ENCODE measurements around the gene MIPOL1.
A peak's percentile ranks its signal among the peaks of the same experiment; 100 is the strongest.
"Not testable (repeated sequence)": the region's sequence is repeated elsewhere in the genome, so short reads cannot be mapped to it uniquely, and the experiment has no call there.

MIPOL1 gene, protein sequence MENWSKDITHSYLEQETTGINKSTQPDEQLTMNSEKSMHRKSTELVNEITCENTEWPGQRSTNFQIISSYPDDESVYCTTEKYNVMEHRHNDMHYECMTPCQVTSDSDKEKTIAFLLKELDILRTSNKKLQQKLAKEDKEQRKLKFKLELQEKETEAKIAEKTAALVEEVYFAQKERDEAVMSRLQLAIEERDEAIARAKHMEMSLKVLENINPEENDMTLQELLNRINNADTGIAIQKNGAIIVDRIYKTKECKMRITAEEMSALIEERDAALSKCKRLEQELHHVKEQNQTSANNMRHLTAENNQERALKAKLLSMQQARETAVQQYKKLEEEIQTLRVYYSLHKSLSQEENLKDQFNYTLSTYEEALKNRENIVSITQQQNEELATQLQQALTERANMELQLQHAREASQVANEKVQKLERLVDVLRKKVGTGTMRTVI

DNA sequence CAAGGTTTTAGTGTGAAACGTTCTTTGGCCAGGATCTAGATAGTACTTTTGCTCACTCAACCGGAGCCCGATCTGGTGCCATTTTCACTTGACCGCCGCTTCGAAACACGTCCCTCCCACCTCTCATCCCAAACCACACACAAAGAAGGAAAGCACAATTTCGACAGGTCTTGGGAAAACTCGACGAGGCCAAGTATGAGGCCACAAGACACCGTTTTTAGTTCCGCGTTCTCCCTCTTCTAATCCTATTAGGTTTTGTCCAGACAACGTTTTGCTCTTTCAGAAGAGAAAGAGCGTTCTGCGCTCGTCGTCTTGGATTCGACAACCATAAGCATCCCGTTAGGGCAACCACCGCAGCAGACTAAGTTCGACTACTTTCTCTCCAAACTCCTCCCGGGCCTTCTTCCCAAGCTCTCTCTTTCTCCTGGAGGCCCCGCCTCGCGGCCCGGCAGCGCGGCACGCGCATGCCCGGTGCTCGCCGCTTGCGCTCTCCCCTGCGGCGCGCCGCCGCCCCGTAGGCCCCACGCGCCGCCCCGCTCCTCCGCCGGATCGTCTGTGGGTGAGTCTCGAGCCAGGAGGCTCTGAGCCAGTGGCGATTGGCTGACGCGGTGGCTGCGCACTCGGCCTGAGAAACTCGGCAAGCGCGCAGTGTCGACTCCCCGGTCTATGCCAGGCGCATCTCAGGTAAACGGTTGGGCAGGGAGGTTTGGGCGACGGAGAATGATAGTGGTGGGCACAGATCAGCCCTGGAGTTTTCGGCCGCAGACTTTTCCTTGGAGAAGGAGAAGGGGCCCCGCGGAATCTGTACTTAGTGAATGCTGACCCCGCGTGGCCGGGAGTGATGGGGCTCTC lies at the start of gene MIPOL1:
Gene MIPOL1, plus strand, starts transcription at position 517 of the 852 bp plus-strand sequence. CDS start 49,952 bp downstream, outside the sequence.
- H3K27me3 Mint-ChIP-seq: peaks cover 33% of the 10 kb centered on the region
- H3K27ac Mint-ChIP-seq: no peak within 1 kb of the TSS
- DNase-seq: peak; percentile 7 to 8
- peak within 1 kb of the TSS; percentile 78 to 80 for H3K4me3 Mint-ChIP-seq
- H3K4me1 Mint-ChIP-seq: peaks cover 13% of the 10 kb centered on the region
- peaks cover 0 to 5% of the 10 kb centered on the region in 2 donors for H3K9me3 Mint-ChIP-seq
- ATAC-seq: peak; percentile 68

DNA sequence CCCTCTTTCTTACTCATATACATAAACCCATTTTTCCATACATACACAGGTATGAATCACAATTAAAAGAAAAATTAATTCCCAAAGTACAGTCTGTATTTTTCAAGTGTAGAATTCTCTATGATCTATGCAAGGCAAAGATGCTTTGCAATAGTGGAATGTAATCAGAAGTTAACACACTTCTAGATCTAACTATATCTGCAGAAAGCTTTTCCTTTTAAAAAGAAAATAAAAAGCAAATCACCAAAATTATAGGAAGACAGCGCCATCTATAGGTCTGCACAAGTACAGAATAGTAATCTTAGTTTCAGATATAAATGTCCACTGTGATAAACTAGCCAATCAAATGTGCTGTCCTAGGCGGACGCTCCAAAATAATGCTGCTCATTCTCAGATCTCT lies 47.3 kb upstream of the MIPOL1 start:
- ATAC-seq (peak; percentile 46), DNase-seq (no peak)
- H3K27ac Mint-ChIP-seq: no peak overlapping the region
- H3K4me3 Mint-ChIP-seq: no peak overlapping the region
- no peaks in the 10 kb centered on the region for H3K4me1 Mint-ChIP-seq
- H3K27me3 Mint-ChIP-seq: no peaks in the 10 kb centered on the region
- H3K9me3 Mint-ChIP-seq: peaks cover 9 to 21% of the 10 kb centered on the region in 2 donors

DNA sequence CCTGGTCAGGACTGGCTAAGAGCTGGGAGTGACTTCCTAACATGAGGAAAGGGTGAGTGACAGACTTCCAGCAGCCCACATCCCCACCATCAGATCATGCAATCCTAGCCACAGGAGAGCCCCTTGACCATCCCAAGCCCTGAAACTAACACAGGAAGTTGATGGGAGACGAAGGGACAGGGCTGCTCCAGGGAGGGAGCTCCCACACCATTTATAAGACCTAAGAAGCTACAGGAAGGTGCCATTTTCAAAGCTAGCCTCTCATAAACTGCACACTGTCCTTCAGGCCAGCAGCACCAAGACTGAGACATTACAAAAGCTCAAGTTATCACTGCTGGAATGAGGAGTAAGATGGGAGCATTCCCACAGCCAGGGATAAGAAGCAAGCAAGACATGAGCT lies 44.7 kb upstream of the MIPOL1 start:
- Mint-ChIP-seq H3K9me3 (peaks cover 6 to 38% of the 10 kb centered on the region in 2 donors), H3K4me1 (no peaks in the 10 kb centered on the region), H3K27ac (no peak overlapping the region), H3K27me3 (no peaks in the 10 kb centered on the region), H3K4me3 (no peak overlapping the region)
- DNase-seq: no peak
- ATAC-seq: no peak

DNA sequence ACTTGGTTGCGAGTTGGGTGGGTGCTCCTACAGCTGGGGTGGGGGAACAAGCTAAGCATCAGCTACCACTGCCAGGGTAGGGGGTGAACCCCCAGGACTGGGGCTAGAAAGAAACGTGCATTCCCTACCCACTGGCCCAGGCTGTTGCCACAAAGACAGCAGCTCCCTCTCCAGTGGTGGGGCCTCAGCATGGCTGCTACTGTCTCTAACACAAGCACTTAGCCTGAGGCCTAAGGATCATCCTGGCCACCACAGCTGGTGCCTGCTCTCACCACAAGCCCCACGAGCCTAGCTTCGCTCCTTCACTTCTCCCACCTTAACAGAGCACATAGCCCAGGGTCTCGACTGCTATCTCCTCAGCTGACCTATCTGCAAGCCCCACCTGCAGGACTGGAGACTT lies 44.3 kb upstream of the MIPOL1 start:
- no peaks in the 10 kb centered on the region for H3K27me3 Mint-ChIP-seq
- no peak overlapping the region for H3K4me3 Mint-ChIP-seq
- ATAC-seq (no peak), DNase-seq (no peak)
- H3K9me3 Mint-ChIP-seq: peaks cover 6 to 42% of the 10 kb centered on the region in 2 donors
- no peaks in the 10 kb centered on the region for H3K4me1 Mint-ChIP-seq
- no peak overlapping the region for H3K27ac Mint-ChIP-seq

DNA sequence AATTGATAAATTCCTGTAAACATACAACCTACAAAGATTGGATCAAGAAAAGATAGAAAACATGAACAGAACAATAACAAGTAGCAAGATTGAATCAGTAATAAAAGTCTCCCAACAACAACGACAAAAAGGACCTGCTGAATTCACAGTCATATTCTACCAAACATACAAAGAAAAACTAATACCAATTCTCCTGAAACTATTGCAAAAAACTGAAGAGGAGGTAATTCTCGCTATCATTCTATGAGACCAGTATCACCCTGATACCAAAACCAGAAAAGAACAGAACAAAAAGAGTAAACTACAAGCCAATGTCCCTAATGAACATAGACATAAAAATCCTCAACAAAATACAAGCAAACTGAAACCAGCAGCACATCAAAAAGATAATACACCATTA lies 39.8 kb upstream of the MIPOL1 start:
- Mint-ChIP-seq H3K4me1 (no peaks in the 10 kb centered on the region), H3K27me3 (no peaks in the 10 kb centered on the region), H3K27ac (no peak overlapping the region), H3K9me3 (peaks cover 16 to 52% of the 10 kb centered on the region in 2 donors), H3K4me3 (no peak overlapping the region)
- DNase-seq (no peak), ATAC-seq (no peak)

DNA sequence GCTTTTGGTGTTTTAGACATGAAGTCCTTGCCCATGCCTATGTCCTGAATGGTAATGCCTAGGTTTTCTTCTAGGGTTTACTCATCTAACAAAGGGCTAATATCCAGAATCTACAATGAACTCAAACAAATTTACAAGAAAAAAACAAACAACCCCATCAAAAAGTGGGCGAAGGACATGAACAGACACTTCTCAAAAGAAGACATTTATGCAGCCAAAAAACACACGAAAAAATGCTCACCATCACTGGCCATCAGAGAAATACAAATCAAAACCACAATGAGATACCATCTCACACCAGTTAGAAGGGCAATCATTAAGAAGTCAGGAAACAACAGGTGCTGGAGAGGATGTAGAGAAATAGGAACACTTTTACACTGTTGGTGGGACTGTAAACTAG lies 35.4 kb upstream of the MIPOL1 start:
- H3K27ac Mint-ChIP-seq, H3K27me3 Mint-ChIP-seq, DNase-seq, ATAC-seq, H3K4me1 Mint-ChIP-seq, H3K4me3 Mint-ChIP-seq: not testable (repeated sequence)
- peaks cover 14 to 27% of the 10 kb centered on the region in 2 donors for H3K9me3 Mint-ChIP-seq

DNA sequence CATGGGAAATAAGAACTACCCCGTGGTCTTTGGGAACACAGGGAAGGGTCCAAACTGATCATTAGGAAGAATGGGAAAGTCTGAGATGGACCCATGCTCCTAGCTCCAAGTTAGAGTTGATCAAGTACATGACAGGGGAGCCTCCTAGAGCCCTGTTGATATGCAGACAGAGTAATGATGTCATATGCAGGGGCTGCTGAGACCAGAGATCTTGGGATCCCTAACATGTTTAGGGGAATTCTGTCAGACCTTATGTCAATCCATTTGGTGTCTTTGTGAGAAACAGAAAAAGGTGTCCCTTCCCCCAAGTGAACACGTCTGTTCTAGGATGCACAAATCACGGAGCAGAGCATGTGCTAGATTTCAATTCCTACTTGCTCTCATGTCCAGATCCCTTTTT lies 31.9 kb upstream of the MIPOL1 start:
- no peak overlapping the region for H3K27ac Mint-ChIP-seq
- peaks cover 16% of the 10 kb centered on the region for H3K27me3 Mint-ChIP-seq
- no peak overlapping the region for H3K4me3 Mint-ChIP-seq
- H3K4me1 Mint-ChIP-seq: no peaks in the 10 kb centered on the region
- peaks cover 10 to 13% of the 10 kb centered on the region in 2 donors for H3K9me3 Mint-ChIP-seq
- DNase-seq: no peak
- no peak for ATAC-seq

DNA sequence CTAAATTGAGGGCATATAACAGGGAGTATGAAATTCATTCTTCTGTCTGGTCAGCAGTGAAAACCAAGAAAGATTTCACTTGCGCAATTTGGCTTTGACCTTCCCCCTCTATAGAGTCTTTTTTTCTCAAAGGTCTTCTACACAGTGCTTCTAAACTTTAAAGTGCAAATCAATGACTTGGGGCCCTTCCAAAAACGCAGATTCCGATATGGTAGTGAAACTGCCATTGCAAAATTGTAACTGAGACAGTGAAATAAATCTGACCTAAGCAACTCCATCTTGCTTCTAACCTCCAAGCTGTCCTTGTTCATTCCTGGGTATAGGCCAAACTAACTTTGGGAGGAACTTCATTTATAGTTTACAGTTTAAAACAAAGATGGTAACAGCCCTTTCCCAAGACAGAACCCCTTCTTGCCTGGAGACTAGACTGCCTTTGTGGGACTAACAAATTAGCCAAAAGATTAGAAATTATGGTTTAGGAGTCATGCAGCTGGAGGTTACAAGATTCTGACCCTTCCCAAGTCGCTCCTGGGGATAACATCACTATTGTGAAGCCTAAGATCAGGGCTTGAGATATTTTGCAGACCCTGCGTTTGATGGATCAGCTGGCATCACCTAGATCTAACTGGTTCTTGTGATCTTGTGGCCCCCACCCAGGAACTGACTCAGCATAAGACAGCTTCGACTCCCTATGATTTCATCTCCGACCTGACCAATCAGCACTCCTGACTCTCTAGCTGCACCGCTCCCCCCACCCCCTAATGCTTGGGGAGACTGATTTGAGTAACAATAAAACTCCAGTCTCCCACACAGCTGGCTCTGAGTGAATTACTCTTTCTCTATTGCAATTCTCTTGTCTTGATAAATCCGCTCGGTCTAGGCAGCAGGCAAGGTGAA lies 30.3 kb upstream of the MIPOL1 start:
- Mint-ChIP-seq H3K9me3 (peaks cover 3 to 6% of the 10 kb centered on the region in 2 donors), H3K27ac (no peak overlapping the region), H3K4me3 (no peak overlapping the region), H3K27me3 (peaks cover 24% of the 10 kb centered on the region), H3K4me1 (no peaks in the 10 kb centered on the region)
- DNase-seq: no peak
- no peak for ATAC-seq

DNA sequence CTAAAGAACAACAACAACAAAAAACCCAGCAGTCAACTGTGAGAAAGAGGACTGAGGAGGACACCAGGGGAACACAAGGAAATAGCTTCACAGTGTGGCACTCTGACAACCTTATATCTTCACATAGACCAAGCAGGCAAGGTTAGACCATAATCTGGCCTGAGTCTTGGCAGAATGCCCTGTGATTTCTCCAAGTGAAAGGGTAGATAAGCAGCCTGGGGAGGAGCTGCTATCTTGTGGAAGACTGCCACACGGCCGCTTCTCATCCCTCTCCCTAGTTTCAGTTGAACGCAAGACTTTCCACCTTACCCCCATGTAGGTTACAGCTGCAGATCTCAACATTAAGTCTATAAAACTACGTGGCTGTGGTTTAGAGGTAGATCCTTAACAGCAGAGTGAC lies 29.0 kb upstream of the MIPOL1 start:
- Mint-ChIP-seq H3K4me3 (no peak overlapping the region), H3K9me3 (peaks cover 3 to 6% of the 10 kb centered on the region in 2 donors), H3K4me1 (no peaks in the 10 kb centered on the region), H3K27ac (no peak overlapping the region), H3K27me3 (peaks cover 36% of the 10 kb centered on the region)
- no peak for ATAC-seq
- DNase-seq: no peak

DNA sequence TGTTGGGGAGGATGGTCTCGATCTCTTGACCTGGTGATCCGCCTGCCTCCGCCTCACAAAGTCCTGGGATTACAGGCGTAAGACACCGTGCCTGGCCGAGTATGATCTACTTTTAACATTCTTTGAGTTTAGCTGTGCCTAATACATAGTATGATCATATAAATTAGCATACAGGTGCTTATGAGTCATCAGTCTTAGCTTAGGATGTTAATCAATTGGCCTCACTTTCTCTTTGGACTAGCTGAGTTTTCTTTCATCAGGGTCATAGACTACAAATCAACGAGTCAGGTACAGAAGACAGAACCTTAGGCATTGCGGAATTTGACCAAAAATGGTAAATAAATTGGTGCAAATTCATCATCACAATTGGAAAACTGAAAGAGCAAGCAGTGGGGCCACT lies 27.5 kb upstream of the MIPOL1 start:
- Mint-ChIP-seq H3K9me3 (peaks cover 0 to 6% of the 10 kb centered on the region in 2 donors), H3K27me3 (peaks cover 36% of the 10 kb centered on the region), H3K4me3 (no peak overlapping the region), H3K4me1 (no peaks in the 10 kb centered on the region), H3K27ac (no peak overlapping the region)
- no peak for DNase-seq
- ATAC-seq: no peak

DNA sequence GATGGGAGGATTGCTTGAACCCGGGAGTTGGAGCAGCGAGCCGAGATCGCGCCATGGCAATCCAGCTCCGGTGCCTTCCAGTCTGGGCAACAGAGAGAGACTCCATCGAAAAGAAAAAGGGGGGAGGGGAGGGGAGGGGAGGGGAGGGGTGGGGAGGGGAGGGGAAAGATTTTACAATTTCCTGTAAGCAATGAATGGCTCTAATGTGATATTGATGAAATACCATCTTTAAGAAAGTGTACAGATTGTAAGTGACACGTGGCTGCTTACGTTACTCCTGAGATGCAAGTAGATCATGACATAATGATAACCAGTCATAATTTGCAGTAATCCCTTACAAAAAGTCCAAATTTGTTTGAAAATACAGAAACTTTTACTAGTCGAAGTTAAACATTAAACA lies 26.7 kb upstream of the MIPOL1 start:
- H3K27ac Mint-ChIP-seq: no peak overlapping the region
- peaks cover 36% of the 10 kb centered on the region for H3K27me3 Mint-ChIP-seq
- no peak overlapping the region for H3K4me3 Mint-ChIP-seq
- H3K9me3 Mint-ChIP-seq: peaks cover 0 to 6% of the 10 kb centered on the region in 2 donors
- DNase-seq (no peak), ATAC-seq (no peak)
- no peaks in the 10 kb centered on the region for H3K4me1 Mint-ChIP-seq

DNA sequence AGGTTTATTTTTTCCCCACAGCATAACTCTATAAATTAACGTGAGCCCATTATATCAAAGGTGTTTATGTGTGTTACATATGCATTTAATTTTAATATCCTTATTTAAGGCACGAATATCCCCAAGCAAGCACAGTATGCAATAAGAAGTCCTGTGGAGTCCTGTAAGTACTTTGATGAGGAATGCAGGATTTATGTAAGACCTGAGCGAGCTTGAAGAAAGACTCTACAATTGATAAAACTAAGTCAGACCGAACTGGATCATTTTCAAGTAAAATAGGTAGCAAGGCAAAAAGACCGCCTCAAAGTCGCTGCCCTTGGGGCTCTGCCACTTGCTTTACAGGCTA lies 26.1 kb upstream of the MIPOL1 start:
- H3K27ac Mint-ChIP-seq: no peak overlapping the region
- ATAC-seq: no peak
- H3K4me3 Mint-ChIP-seq: no peak overlapping the region
- no peaks in the 10 kb centered on the region for H3K4me1 Mint-ChIP-seq
- no peak for DNase-seq
- H3K27me3 Mint-ChIP-seq: peaks cover 36% of the 10 kb centered on the region
- peaks cover 0 to 6% of the 10 kb centered on the region in 2 donors for H3K9me3 Mint-ChIP-seq

DNA sequence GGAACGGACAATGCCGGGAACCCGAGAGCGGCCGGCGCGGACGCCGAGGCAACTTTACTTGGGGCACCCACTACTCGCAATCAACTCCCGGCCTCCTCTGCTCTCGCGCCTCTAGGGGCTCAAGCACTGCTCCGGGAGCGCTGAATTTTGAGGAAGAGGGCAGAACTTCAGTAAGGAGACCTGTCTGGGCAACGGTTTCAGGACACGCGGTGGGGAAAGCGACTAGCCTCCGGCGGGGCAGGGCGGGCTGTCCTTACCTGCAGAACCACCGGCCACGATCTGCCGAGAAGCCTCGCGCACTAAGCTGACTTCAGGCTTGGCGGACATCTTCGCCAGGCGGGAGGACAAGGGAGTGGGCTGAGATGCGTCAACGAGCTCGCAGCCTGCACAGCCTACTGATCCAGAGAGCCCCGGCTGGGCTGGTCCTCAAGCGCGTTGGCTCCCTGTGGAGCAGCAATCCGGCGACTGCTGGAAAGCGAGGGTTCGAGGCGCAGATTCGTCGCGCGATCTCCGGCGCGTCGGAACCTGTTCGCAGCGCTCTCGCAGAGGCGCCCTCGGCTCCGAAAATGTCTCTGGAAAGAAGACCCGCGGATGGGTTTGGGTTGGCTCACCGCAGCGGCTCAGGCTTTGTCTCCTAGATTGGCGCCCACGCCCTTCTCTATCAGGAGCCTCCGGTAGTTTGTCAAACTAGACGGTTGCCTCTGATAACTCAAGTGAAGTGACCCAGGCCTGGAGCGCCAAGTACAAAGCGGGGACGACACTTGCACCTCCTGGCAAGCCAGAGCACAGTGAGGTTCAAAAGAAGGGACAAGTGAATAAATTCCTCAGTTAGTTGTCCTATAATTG lies 25.5 kb upstream of the MIPOL1 start, which contains the start of gene SLC25A21:
Gene SLC25A21, minus strand, starts transcription at position 583 of the 846 bp plus-strand sequence.
- Mint-ChIP-seq H3K9me3 (peaks cover 0 to 6% of the 10 kb centered on the region in 2 donors), H3K4me3 (peak within 1 kb of the TSS; percentile 56 to 57), H3K27ac (no peak within 1 kb of the TSS), H3K4me1 (no peaks in the 10 kb centered on the region), H3K27me3 (peaks cover 36% of the 10 kb centered on the region)
- DNase-seq: peak; percentile 7 to 9
- ATAC-seq: peak; percentile 49

DNA sequence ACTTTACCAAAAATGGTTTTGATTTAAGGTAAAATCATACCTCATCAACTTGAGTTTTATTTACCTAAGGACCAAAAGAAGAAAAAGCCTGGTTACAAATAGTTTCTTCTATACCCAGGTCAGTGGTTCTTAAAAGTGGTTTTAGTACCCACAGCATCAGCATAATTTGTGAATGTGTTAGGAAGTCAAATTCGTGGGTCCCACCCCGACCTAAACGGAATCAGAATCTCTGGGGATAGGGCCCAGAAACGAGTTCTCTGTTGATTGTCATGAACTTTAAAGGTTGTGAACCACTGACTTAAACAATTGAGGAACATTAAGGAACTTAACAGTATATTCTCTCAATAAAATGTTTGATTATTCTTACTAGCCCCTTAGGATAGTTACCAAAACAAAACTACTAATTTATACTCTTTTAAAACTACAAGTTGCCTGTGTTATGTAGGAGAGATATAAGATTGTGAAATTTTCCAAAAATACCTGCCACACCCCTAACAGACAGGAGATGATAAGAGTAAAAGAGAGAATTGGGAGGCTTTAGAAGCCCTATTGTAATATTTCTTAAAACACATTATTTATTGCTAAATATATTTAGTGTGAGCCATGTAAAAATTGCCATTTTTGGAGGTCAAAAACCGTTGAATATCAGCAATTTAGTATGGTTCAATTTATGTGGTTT lies 24.7 kb upstream of the MIPOL1 start:
- Mint-ChIP-seq H3K4me1 (no peaks in the 10 kb centered on the region), H3K27ac (no peak overlapping the region), H3K9me3 (peaks cover 0 to 6% of the 10 kb centered on the region in 2 donors), H3K4me3 (no peak overlapping the region), H3K27me3 (peaks cover 36% of the 10 kb centered on the region)
- ATAC-seq (no peak), DNase-seq (no peak)
